HG03196 (cell line): ENCODE results near the gene CNTN4.

Experiments
- ATAC-seq: cut with Tn5 transposase; IDR thresholded peaks from one replicate; pipeline ENCODE4 v1.9.1; 2021; ENCODE audit not compliant: unreplicated experiment

The CNTN4 gene

DNA sequence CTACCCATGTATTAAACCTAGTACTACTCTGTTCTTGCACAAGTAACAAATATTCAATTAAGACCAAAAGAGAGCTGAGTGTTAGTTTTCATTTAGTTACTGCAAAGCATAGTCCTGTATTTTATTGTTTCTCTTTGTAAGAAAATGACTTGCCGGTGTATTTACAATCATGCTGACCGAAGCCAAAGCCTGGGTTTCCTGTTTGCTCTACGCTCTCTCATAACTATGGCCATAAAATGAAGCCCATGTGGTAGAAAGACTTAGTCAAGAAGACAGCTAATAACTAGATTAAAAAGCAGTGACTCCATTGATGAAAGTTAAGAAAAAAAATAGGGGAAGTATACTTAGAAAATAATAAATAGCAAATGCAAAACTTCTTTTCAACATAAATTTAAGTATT lies 479.9 kb downstream of the CNTN4 start:
- ATAC-seq = no peak

- ATAC-seq = no peak
These were observed 480.5 kb downstream of the CNTN4 start for GRCh38 chr3:2579206-2579605.

DNA sequence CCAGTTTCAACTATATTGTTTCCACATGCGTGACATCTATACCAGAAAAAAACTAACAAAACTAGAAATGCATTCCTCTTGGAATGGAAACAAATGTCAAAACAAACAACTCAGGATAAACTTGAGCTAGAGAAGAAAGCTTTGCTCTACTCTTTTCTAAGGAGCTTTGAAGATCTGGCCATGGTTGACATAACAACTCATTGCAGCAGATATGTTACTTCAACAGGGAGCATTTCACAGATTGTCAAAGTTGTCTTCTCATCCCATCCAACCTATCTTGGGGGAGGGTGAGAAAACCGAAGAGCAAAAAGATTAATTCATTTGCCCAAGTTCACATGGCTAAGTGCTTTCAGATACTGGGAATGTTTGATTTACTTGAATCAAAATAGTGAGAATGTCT lies 484.4 kb downstream of the CNTN4 start:
- no peak for ATAC-seq

DNA sequence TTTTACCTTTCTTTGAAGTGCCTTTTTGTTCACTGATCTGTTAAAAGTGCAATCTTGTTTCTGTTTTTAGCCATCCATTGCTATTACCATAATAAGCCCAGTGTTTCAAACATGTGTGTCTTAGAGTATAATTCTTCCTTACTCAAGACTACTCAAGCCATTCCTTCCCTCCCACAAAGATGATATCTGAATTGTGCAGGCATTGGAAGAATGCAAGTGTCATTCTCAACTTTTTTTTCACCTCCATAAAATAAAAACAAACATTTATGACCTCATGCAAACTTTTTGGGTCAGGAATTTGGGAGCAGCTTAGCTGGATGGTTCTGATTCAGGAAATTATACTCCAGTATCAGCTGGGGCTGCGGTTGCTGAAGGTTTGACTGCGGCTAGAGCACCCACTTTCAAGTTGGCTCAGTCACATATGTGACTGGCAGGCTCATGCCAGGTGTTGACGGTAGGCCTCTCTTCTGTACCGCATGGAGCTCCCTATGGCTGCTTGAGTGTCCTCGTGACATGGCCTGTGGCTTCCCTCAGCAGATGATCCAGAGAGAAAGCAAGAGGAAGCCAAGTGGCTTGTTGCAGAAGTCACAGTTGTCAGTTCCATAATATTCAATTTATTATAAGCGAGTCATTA lies 490.8 kb downstream of the CNTN4 start:
- no peak for ATAC-seq

DNA sequence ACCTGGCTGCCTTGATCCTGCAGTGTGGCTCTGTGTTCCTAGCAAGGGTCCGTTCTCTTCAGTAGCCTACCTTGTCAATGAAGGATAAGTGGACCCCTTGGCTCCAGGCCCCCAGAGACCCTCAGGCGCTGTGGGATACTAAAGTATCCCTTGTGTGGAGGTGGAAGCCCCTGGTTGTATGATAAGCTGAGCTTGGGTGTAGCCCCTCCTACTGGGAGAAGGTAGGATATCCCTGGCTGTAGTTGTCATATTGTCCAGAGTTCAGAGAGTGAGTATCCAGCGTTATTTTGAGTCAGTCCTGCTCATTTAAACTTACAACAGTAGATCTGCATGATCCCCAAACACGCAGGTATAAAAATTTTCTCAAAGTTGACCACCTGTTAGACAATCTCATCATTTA lies 496.8 kb downstream of the CNTN4 start:
- no peak for ATAC-seq

- no peak for ATAC-seq
These were observed 498.9 kb downstream of the CNTN4 start for GRCh38 chr3:2597615-2598014.

DNA sequence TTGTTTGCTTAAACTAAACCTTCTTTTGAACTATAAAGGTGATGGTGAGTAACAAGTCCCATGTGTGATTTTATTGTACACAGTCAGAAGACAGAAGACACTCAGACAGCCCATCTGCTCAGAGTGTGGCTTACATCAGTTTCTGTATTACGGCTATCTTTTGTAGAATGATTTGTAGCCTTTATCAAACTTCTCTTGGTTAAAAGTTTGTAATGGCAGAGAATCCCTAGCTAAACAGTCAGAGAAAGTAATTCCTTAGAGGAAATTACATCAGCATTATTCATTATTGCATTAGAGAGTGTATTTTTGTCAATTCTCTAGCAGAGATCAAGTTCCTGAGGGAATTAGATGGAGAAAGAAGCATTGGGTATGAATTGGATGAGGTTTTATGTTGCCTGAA lies 500.8 kb downstream of the CNTN4 start:
- no peak for ATAC-seq

DNA sequence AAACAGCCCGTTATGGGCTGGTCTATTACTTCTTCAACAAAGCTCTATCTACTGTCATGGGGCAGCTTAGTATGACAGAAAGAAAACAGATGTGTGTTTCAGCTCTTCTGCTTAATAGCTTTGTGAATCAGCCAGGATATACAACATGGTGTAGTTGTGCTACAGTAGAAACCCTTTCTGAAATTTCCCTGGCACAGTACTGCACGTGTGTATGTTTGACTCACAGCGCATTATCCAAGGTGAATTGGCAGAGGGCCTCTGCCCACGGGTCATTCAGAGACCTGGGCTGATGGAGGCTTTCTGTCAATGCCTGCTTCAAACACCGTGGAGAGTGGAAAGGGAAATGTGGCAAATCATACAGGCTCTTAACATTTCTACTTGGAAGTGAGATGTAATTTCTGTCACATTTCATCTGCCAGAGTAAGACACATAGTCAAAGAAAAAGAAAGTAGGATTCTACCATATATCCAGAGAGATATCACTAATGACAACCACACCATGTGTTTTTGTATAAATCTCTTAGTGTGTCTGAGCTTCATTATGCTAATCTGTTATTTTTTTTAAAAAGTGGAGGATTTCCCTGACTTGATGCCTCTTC lies 505.1 kb downstream of the CNTN4 start:
- no peak for ATAC-seq

GRCh38 chr3:2614578-2614977 lies 515.9 kb downstream of the CNTN4 start:
- no peak for ATAC-seq

DNA sequence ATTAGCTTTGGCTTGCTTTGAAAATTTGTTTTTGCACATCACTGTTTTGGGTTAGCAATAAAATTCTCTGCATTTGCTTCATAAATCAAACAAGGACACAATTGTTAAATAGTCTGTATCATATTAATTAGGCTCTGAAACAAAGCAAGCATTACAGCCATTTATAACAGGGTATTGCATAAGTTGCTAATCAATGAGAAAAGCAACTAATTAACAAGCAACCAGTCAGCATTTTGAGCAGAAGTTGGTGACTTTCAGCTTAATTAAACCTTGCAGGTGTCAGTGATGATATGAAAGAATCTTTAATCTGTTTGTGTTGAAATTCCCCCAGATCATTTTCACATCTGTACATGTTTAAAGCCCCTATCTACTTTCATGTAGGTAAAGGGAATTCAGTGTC lies 516.4 kb downstream of the CNTN4 start:
- ATAC-seq = no peak

DNA sequence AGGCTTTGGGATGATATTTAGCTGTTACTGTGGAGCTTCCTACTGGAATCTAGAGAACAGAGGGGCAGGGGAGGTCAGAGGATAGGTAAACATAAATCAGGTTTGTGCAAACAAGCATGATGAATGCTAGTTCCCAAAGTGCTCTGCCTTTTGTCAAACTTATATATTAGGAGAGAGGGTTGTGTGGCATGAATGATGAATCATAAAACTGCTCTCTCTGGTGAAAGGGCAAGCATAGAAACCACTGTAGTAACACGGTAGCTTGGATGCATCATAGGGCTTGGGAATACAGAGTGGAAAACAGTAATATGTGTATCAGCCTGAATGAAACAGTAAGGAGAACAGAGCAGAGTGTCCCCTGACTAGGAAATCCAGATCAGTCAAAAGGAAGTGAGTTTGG lies 524.8 kb downstream of the CNTN4 start:
- no peak for ATAC-seq

GRCh38 chr3:2628117-2628516 lies 529.5 kb downstream of the CNTN4 start:
- no peak for ATAC-seq

DNA sequence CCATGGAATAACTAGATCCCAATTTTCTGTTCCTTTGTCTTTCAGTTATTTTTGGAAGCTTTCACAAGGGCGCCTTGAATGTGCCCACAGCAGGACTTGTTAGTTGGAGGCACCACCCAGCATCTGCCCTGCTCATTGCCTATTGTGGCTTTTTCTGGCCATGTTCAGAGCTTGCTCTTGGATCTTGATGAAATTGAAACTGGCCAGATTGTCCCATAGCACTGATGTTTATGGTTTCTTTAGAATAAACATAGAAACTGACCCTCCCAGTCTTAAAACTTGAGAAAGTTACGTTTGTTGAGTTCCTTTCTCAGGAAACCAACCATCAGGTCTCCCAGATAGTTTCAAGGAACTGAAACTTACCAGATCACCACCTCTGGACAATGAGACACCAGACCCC lies 536.8 kb downstream of the CNTN4 start:
- no peak for ATAC-seq

- ATAC-seq = no peak
These were observed 544.9 kb downstream of the CNTN4 start for GRCh38 chr3:2643606-2644005.

GRCh38 chr3:2645001-2645400 lies 546.3 kb downstream of the CNTN4 start:
- ATAC-seq = no peak

- no peak for ATAC-seq
These were observed 552.1 kb downstream of the CNTN4 start for GRCh38 chr3:2650746-2651145.

DNA sequence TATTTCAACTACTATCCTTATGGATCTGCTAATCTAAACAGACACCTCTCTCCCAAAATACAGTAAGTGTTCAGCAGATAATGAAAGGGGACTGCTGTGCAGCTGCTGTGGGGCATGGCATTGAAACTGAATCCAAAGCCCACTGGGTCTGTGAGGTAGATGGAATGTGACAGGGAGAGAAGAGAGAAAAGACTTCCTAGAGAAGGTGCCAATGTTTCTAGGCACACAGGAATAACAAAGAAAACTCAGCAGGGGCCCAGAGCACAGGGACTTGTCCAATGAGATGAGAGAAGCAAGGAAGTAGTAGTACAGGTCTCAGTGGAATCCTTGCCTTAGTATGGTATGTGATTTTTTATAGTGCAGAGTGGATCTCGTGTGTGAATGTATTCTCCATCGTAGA lies 553.7 kb downstream of the CNTN4 start:
- ATAC-seq = no peak

DNA sequence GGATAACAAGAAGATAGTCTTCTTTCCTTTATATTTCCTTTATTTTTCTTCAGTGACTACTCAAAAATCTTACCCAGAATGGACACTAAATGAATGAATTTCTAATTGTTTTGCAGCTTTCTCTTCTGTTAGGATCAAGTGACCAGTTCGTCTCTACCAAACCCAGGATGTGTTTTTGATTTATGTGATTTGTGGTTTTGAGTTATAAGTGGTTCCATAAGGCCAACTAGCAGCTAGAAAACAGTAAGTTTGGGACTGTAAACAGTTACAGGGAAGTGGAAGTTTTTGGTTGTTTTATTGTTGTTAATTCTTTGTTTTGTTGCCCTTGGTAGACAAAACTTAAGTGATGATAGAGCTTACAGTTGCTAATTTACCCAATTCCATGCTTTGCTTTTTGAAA lies 555.0 kb downstream of the CNTN4 start:
- no peak for ATAC-seq

DNA sequence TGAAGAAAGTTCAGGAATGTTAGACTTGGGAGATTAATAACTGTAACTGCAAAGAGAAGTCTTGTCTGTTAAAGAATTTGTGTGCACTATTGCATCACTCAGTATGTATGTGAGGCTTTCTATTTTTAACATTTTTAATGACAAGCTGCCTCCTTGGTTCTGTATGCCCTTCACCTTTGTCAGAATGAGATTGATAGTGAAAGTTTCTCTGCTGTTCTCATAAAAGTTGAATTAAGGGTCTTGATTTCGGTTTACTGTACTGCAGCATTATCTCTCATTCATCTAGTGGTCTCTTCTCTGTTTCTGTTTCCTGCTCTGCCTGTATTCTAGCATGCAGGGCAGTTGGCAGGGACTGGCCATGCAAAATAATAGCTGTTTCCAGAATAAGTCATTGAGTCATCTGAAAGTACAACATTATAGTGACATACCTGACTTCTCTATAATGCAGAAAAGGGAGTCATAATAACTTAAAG lies 556.6 kb downstream of the CNTN4 start:
- ATAC-seq = no peak

DNA sequence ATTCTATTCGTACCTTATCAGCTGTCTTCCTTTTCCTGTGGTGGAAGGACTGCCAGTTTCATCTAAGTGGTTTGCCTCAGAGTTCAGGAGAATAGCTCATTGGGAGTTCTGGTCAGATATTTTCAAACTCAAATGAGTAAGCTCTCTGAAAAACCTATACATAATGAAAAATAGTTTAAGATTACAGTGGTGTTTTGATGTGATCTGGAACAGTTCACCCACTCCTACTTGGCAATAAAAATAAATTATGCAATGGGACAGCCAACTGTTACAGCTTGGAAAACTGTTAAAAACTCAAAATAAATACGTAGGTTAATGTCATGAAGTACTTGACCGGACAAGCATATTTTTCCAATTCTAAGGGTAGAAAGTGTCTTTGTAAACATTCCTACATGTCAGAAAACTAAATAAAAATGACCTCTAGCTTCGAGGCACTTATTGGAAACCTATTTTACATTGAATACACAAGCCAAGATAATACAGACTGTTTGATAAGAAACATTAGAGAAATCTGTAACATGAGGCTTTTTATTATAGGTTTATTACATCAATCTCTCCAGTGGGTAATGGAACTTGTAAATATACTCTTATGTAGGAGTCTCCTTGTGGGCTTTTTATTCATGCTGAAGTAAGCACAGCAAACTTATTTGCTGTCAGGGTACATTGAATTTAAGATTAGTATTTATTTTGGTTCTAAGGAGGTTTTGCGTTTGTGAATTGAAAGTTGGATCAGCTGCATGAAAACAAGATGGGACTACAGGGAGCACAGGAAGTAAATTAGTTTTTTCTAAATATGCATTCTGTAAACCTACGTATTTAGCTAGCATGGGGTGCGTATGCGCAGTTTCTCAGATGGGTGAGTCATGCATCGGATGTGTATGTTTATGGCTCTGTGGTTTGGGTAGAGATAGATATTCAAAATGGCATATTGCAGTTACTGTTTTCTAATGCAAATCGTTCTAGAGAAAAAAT lies 558.4 kb downstream of the CNTN4 start:
- ATAC-seq = no peak

- ATAC-seq = no peak
These were observed 559.3 kb downstream of the CNTN4 start for GRCh38 chr3:2657971-2658370.

GRCh38 chr3:2659896-2660295 lies 561.2 kb downstream of the CNTN4 start:
- no peak for ATAC-seq
